OCI-LY3 (cell line): ENCODE data around the gene RARRES2.

Source experiments
- CTCF ChIP-seq: fragments of 200-600, 300-600 bp; sonication (generic); IDR thresholded peaks from 2 replicates; pipeline ENCODE4 v1.5.1; 2014; ENCODE audit warnings: antibody characterized with exemption, low read length, low read depth
- EZH2phosphoT487 ChIP-seq: fragments of 200-600 bp; shearing (Covaris generic); IDR thresholded peaks from 2 replicates; pipeline ENCODE4 v1.6.1; 2018; ENCODE audit warnings: antibody characterized with exemption, mixed run types, low read depth

GRCh38 chr7:150374026-150374425 is 32.6 kb upstream of the RARRES2 start:
- no peak for TF ChIP-seq CTCF
- no peak for TF ChIP-seq EZH2phosphoT487
